HepG2 (cell line): ENCODE results near the gene LRRC43. TPM values are rescaled to one million over a fixed set of nuclear protein-coding genes. Genes with fewer than 3 reads are reported as not detected.

Experiments used
- ATAD3A ChIP-seq: sonication (generic); formaldehyde crosslinking; IDR thresholded peaks from 2 replicates; pipeline ENCODE4 v1.4.0; 2020; ENCODE audit warnings: missing genetic modification reagents
- DNMT1 ChIP-seq: sonication (generic); formaldehyde crosslinking; IDR thresholded peaks from 2 replicates; pipeline ENCODE4 v1.5.1; 2020; ENCODE audit warnings: mild to moderate bottlenecking, missing genetic modification reagents
- EEA1 ChIP-seq: sonication (generic); formaldehyde crosslinking; IDR thresholded peaks from 2 replicates; pipeline ENCODE4 v1.5.1; 2020; ENCODE audit warnings: mild to moderate bottlenecking, missing genetic modification reagents, borderline replicate concordance
- FIP1L1 ChIP-seq: fragments of 200-400 bp; formaldehyde crosslinking; IDR thresholded peaks from 2 replicates; pipeline ENCODE4 v1.6.1; 2018; ENCODE audit warnings: low read depth, mild to moderate bottlenecking, low read length, moderate library complexity, borderline replicate concordance; ENCODE audit not compliant: insufficient read depth
- FOXK1 ChIP-seq: sonication (generic); formaldehyde crosslinking; IDR thresholded peaks from 2 replicates; pipeline ENCODE4 v1.4.0; 2020; ENCODE audit warnings: low read depth, missing genetic modification reagents, borderline replicate concordance
- FOXP1 ChIP-seq, 2 experiments: fragments of 450-650 bp in 1 of 2; IDR thresholded peaks; 2 replicates each; pipeline ENCODE4 v1.6.1; 2017 to 2018; ENCODE audit warnings: antibody characterized with exemption in 1 of 2
- KDM3A ChIP-seq: IDR thresholded peaks from 2 replicates; pipeline ENCODE4 v1.6.1; 2018; ENCODE audit warnings: low read depth, missing compliant biosample characterization
- KDM5A ChIP-seq: fragments of 200-600 bp; sonication (generic); IDR thresholded peaks from 2 replicates; pipeline ENCODE4 v1.7.0; 2018; ENCODE audit warnings: antibody characterized with exemption, mild to moderate bottlenecking, low read length, borderline replicate concordance
- MAF1 ChIP-seq: sonication (generic); formaldehyde crosslinking; IDR thresholded peaks from 2 replicates; pipeline ENCODE4 v1.5.0; 2020; ENCODE audit warnings: missing genetic modification reagents, borderline replicate concordance
- PHF20 ChIP-seq: sonication (generic); formaldehyde crosslinking; IDR thresholded peaks from 2 replicates; pipeline ENCODE4 v1.5.0; 2020; ENCODE audit warnings: mild to moderate bottlenecking, missing genetic modification reagents
- SALL2 ChIP-seq: sonication (generic); formaldehyde crosslinking; IDR thresholded peaks from 2 replicates; pipeline ENCODE4 v1.8.1; 2023; ENCODE audit warnings: mild to moderate bottlenecking, missing genetic modification reagents, inconsistent platforms
- SP2 ChIP-seq: sonication (generic); formaldehyde crosslinking; IDR thresholded peaks from 2 replicates; pipeline ENCODE4 v1.5.1; 2020; ENCODE audit warnings: mild to moderate bottlenecking, missing genetic modification reagents
- ZNF720 ChIP-seq: sonication (generic); formaldehyde crosslinking; IDR thresholded peaks from 2 replicates; pipeline ENCODE4 v1.4.0; 2020; ENCODE audit warnings: missing genetic modification reagents
- ZNF776 ChIP-seq: sonication (generic); formaldehyde crosslinking; IDR thresholded peaks from 2 replicates; pipeline ENCODE4 v1.4.0; 2020; ENCODE audit warnings: mild to moderate bottlenecking, missing genetic modification reagents
- ZSCAN21 ChIP-seq: sonication (generic); formaldehyde crosslinking; IDR thresholded peaks from 2 replicates; pipeline ENCODE4 v1.8.0; 2022; ENCODE audit warnings: mild to moderate bottlenecking, missing genetic modification reagents, moderate library complexity, borderline replicate concordance
- polyA plus RNA-seq, 8 experiments: library from polyadenylated mRNA; depleted of rRNA in 3 of 8; stranded (reverse) in 7 of 8; unstranded in 1 of 8; fragments of >200 nt; fragmentation: Illumina TruSeq in 4 of 8; extraction: Trizol in 4 of 8; gene quantifications; 2 replicates each; pipeline versions ENCODE4 v1.2.1 to v1.2.3, GENCODE V29; 2011 to 2016; ENCODE audit warnings: low read depth in 4 of 8, missing spikeins in 1 of 8, mixed read lengths in 1 of 8; ENCODE audit not compliant: insufficient read depth in 1 of 8
- total RNA-seq, 5 experiments: library from RNA; depleted of rRNA; stranded (reverse); fragments of >200 nt; fragmentation: Illumina TruSeq; extraction: Trizol; gene quantifications; 2 replicates each; pipeline ENCODE4 v1.2.3, GENCODE V29; 2016; ENCODE audit warnings: low read depth in 1 of 5
- TF ChIP-seq, protein P1 (sequence below): sonication (generic); formaldehyde crosslinking; IDR thresholded peaks from 2 replicates; pipeline ENCODE4 v1.4.0; 2020; ENCODE audit warnings: low read depth, mild to moderate bottlenecking, missing genetic modification reagents
- TF ChIP-seq, protein P2 (sequence below): fragments of 450-650 bp; IDR thresholded peaks from 2 replicates; pipeline ENCODE4 v1.6.1; 2017
- TF ChIP-seq, protein P3 (sequence below): sonication (generic); formaldehyde crosslinking; IDR thresholded peaks from 2 replicates; pipeline ENCODE4 v1.8.1; 2023; ENCODE audit warnings: mild to moderate bottlenecking, inconsistent platforms, moderate library complexity, missing genetic modification reagents, borderline replicate concordance
- TF ChIP-seq, protein P4 (sequence below): sonication (generic); formaldehyde crosslinking; IDR thresholded peaks from 2 replicates; pipeline ENCODE4 v1.5.0; 2020; ENCODE audit warnings: missing genetic modification reagents
- TF ChIP-seq, protein P5 (sequence below): sonication (generic); formaldehyde crosslinking; IDR thresholded peaks from 2 replicates; pipeline ENCODE4 v1.8.0; 2022; ENCODE audit warnings: missing genetic modification reagents, mild to moderate bottlenecking, moderate library complexity, borderline replicate concordance
- TF ChIP-seq, protein P6 (sequence below): sonication (generic); formaldehyde crosslinking; IDR thresholded peaks from 2 replicates; pipeline ENCODE4 v1.4.0; 2020; ENCODE audit warnings: mild to moderate bottlenecking, missing genetic modification reagents

Gene LRRC43
- total and polyA plus RNA-seq, 2 of the 13 experiments (the other 11 are each of a cell fraction or from before 2014, with no cell fraction given): not detected

DNA sequence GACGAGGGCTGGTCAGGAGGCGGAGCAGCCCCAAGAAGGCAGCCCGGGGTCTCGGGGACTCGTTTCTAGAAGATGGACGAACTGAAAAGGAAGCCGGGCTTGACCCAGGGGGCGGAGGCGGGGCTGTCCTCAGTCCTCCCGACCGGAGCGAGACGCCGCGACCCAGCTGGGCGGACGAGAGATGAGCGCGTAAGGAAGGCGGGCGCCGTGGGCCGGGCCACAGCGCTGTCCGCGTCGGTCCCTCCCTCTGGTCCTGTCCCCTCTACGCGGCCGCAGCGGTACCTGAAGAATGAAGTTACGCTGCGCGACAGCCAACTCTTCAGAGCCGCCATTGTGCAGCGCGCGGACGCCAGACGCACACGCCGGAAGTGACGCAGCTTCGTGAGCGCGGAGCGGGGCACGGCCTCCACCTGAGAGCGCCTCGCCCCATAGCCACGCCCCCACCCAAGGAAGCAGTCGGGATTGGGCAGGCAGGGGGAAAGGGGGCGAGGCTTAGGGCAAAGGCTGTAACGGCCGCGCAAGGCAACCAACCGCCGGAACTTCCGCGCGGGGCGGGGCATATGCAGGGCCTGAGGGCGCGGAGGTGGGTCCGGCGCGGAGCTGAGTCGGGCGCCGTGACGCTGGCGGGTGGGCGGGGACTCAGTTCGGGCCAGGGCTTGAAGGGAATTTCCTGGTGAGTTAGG lies 42.9 kb downstream of the LRRC43 start, which contains the start of gene DIABLO (continued):
- TF ChIP-seq, protein P1, sequence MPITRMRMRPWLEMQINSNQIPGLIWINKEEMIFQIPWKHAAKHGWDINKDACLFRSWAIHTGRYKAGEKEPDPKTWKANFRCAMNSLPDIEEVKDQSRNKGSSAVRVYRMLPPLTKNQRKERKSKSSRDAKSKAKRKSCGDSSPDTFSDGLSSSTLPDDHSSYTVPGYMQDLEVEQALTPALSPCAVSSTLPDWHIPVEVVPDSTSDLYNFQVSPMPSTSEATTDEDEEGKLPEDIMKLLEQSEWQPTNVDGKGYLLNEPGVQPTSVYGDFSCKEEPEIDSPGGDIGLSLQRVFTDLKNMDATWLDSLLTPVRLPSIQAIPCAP (CRISPR knock-in tag): no peak
- TF ChIP-seq PHF20 (CRISPR knock-in tag) (peak; percentile 93), KDM3A (CRISPR knock-in tag) (peak; percentile 75; the same call in 1 of the 2 replicates), SP2 (CRISPR knock-in tag) (peak; percentile 85), FOXK1 (CRISPR knock-in tag) (peak; percentile 72), FIP1L1 (no peak; the same call in 1 of the 2 replicates), KDM5A (peak; percentile 94), EEA1 (CRISPR knock-in tag) (peak; percentile 96), ATAD3A (CRISPR knock-in tag) (no peak), SALL2 (CRISPR knock-in tag) (no peak), MAF1 (CRISPR knock-in tag) (no peak), FOXP1 (IDR thresholded peaks at IDR 0.05) (no peak), FOXP1 (CRISPR knock-in tag; IDR thresholded peaks at IDR 0.05) (peak; percentile 29; the same call in 1 of the 2 replicates), ZSCAN21 (peak; percentile 78; the same call in 1 of the 2 replicates), DNMT1 (0 out of 2 replicates have a peak, but pooled peaks have one; percentile 85), ZNF776 (CRISPR knock-in tag) (peak; percentile 69), ZNF720 (CRISPR knock-in tag) (no peak)
- TF ChIP-seq, protein P2, sequence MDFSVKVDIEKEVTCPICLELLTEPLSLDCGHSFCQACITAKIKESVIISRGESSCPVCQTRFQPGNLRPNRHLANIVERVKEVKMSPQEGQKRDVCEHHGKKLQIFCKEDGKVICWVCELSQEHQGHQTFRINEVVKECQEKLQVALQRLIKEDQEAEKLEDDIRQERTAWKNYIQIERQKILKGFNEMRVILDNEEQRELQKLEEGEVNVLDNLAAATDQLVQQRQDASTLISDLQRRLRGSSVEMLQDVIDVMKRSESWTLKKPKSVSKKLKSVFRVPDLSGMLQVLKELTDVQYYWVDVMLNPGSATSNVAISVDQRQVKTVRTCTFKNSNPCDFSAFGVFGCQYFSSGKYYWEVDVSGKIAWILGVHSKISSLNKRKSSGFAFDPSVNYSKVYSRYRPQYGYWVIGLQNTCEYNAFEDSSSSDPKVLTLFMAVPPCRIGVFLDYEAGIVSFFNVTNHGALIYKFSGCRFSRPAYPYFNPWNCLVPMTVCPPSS: no peak
- TF ChIP-seq, protein P3, sequence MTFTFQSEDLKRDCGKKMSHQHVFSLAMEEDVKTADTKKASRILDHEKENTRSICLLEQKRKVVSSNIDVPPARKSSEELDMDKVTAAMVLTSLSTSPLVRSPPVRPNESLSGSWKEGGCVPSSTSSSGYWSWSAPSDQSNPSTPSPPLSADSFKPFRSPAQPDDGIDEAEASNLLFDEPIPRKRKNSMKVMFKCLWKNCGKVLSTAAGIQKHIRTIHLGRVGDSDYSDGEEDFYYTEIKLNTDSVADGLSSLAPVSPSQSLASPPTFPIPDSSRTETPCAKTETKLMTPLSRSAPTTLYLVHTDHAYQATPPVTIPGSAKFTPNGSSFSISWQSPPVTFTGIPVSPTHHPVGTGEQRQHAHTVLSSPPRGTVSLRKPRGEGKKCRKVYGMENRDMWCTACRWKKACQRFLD (CRISPR knock-in tag): no peak
- TF ChIP-seq, protein P4, sequence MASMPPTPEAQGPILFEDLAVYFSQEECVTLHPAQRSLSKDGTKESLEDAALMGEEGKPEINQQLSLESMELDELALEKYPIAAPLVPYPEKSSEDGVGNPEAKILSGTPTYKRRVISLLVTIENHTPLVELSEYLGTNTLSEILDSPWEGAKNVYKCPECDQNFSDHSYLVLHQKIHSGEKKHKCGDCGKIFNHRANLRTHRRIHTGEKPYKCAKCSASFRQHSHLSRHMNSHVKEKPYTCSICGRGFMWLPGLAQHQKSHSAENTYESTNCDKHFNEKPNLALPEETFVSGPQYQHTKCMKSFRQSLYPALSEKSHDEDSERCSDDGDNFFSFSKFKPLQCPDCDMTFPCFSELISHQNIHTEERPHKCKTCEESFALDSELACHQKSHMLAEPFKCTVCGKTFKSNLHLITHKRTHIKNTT (CRISPR knock-in tag): no peak
- TF ChIP-seq, protein P5, sequence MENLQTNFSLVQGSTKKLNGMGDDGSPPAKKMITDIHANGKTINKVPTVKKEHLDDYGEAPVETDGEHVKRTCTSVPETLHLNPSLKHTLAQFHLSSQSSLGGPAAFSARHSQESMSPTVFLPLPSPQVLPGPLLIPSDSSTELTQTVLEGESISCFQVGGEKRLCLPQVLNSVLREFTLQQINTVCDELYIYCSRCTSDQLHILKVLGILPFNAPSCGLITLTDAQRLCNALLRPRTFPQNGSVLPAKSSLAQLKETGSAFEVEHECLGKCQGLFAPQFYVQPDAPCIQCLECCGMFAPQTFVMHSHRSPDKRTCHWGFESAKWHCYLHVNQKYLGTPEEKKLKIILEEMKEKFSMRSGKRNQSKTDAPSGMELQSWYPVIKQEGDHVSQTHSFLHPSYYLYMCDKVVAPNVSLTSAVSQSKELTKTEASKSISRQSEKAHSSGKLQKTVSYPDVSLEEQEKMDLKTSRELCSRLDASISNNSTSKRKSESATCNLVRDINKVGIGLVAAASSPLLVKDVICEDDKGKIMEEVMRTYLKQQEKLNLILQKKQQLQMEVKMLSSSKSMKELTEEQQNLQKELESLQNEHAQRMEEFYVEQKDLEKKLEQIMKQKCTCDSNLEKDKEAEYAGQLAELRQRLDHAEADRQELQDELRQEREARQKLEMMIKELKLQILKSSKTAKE (CRISPR knock-in tag): no peak; the same call in 1 of the 2 replicates
- TF ChIP-seq, protein P6, sequence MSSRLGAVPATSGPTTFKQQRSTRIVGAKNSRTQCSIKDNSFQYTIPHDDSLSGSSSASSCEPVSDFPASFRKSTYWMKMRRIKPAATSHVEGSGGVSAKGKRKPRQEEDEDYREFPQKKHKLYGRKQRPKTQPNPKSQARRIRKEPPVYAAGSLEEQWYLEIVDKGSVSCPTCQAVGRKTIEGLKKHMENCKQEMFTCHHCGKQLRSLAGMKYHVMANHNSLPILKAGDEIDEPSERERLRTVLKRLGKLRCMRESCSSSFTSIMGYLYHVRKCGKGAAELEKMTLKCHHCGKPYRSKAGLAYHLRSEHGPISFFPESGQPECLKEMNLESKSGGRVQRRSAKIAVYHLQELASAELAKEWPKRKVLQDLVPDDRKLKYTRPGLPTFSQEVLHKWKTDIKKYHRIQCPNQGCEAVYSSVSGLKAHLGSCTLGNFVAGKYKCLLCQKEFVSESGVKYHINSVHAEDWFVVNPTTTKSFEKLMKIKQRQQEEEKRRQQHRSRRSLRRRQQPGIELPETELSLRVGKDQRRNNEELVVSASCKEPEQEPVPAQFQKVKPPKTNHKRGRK (CRISPR knock-in tag): no peak
